ENCODE measurements around the gene CHRM1.
A peak's percentile ranks its signal among the peaks of the same experiment; 100 is the strongest.
"Not testable (repeated sequence)": the region's sequence is repeated elsewhere in the genome, so short reads cannot be mapped to it uniquely, and the experiment has no call there.

Gene CHRM1

GRCh38 chr11:62953811-62954210, 32.6 kb upstream of the CHRM1 start:
- no peak for DNase-seq (ENCODE audit: low spot score)
- Histone ChIP-seq H3K18ac (ENCODE audit: low read length) (no peak overlapping the region), H3K4me1 (ENCODE audit: control insufficient read depth in 2 of 2, insufficient read depth in 1 of 2, low read depth in 1 of 2, low read length in 2 of 2) (no peaks in the 10 kb centered on the region), H3K9me3 (replicated peaks in 1 of 2; ENCODE audit: control insufficient read depth in 2 of 2, insufficient read depth in 1 of 2, low read depth in 1 of 2, low read length in 2 of 2) (no peaks in the 10 kb centered on the region), H2BK15ac (ENCODE audit: low read length) (no peak overlapping the region), H4K91ac (ENCODE audit: low read depth, low read length, poor library complexity) (no peak overlapping the region), H2BK120ac (ENCODE audit: low read depth, low read length) (no peak overlapping the region), H3K79me1 (ENCODE audit: low read depth, low read length) (peaks cover 2% of the 10 kb centered on the region), H3K9ac (ENCODE audit: low read depth, low read length, poor library complexity) (no peak overlapping the region), H3K4me2 (ENCODE audit: insufficient read depth, low read length, poor library complexity, severe bottlenecking) (no peak overlapping the region), H3K36me3 (replicated peaks in 1 of 2; ENCODE audit: control insufficient read depth in 2 of 2, insufficient read depth in 2 of 2, low read length in 2 of 2) (no peaks in the 10 kb centered on the region), H3K27ac (replicated peaks; ENCODE audit: low read length) (no peak overlapping the region), H2BK5ac (ENCODE audit: low read length) (no peak overlapping the region), H4K8ac (ENCODE audit: low read depth, low read length) (no peak overlapping the region), H2AK5ac (ENCODE audit: low read depth, low read length) (no peak overlapping the region), H2BK12ac (ENCODE audit: low read length) (no peak overlapping the region), H3K4me3 (ENCODE audit: low read length in 2 of 2) (no peak overlapping the region), H3K27me3 (ENCODE audit: control insufficient read depth in 3 of 3, insufficient read depth in 3 of 3, low read depth in 1 of 3, low read length in 3 of 3) (peaks cover 0 to 3% (median 0%) of the 10 kb centered on the region in 3 experiments), H3K4ac (ENCODE audit: low read length) (no peak overlapping the region), H3K23ac (ENCODE audit: low read depth, low read length, poor library complexity) (no peak overlapping the region), H3K14ac (ENCODE audit: low read length) (no peak overlapping the region), H2AFZ (ENCODE audit: low read length) (no peak overlapping the region)
- WGBS, 2 donors (ENCODE audit: extremely low coverage in 2 of 2, insufficient read length in 2 of 2, insufficient replicate concordance in 1 of 2), result no CpG with 5 or more reads among the region's 4 CpGs

- H4K8ac ChIP-seq (ENCODE audit: low read depth, low read length), result no peak overlapping the region
- no peak overlapping the region for H3K14ac ChIP-seq (ENCODE audit: low read length)
- no peak overlapping the region for H4K91ac ChIP-seq (ENCODE audit: low read depth, low read length, poor library complexity)
- WGBS, 2 donors (ENCODE audit: extremely low coverage in 2 of 2, insufficient read length in 2 of 2, insufficient replicate concordance in 1 of 2), result no CpG with 5 or more reads among the region's 7 CpGs
- H3K9ac ChIP-seq (ENCODE audit: low read depth, low read length, poor library complexity), result no peak overlapping the region
- no peak overlapping the region for H2BK12ac ChIP-seq (ENCODE audit: low read length)
- no peak overlapping the region for H2BK120ac ChIP-seq (ENCODE audit: low read depth, low read length)
- no peak overlapping the region for H3K27ac ChIP-seq (replicated peaks; ENCODE audit: low read length)
- H2AFZ ChIP-seq (ENCODE audit: low read length), result no peak overlapping the region
- H3K27me3 ChIP-seq (ENCODE audit: control insufficient read depth in 3 of 3, insufficient read depth in 3 of 3, low read depth in 1 of 3, low read length in 3 of 3), result peaks cover 0 to 16% (median 0%) of the 10 kb centered on the region in 3 experiments
- H3K79me1 ChIP-seq (ENCODE audit: low read depth, low read length), result peaks cover 2% of the 10 kb centered on the region
- no peak overlapping the region for H3K4me3 ChIP-seq (ENCODE audit: low read length in 2 of 2)
- H2BK15ac ChIP-seq (ENCODE audit: low read length), result no peak overlapping the region
- H3K4me1 ChIP-seq (ENCODE audit: control insufficient read depth in 2 of 2, insufficient read depth in 1 of 2, low read depth in 1 of 2, low read length in 2 of 2), result no peaks in the 10 kb centered on the region
- H3K4ac ChIP-seq (ENCODE audit: low read length), result no peak overlapping the region
- H3K9me3 ChIP-seq (replicated peaks in 1 of 2; ENCODE audit: control insufficient read depth in 2 of 2, insufficient read depth in 1 of 2, low read depth in 1 of 2, low read length in 2 of 2), result no peaks in the 10 kb centered on the region
- no peaks in the 10 kb centered on the region for H3K36me3 ChIP-seq (replicated peaks in 1 of 2; ENCODE audit: control insufficient read depth in 2 of 2, insufficient read depth in 2 of 2, low read length in 2 of 2)
- DNase-seq (ENCODE audit: low spot score), result no peak
- H2AK5ac ChIP-seq (ENCODE audit: low read depth, low read length), result no peak overlapping the region
- H2BK5ac ChIP-seq (ENCODE audit: low read length), result peak overlapping the region; percentile 45
- H3K18ac ChIP-seq (ENCODE audit: low read length), result peak overlapping the region; percentile 67
- no peak overlapping the region for H3K4me2 ChIP-seq (ENCODE audit: insufficient read depth, low read length, poor library complexity, severe bottlenecking)
- H3K23ac ChIP-seq (ENCODE audit: low read depth, low read length, poor library complexity), result no peak overlapping the region
These were observed 27.7 kb upstream of the CHRM1 start for GRCh38 chr11:62948765-62949320.

- WGBS, 2 donors (ENCODE audit: extremely low coverage in 2 of 2, insufficient read length in 2 of 2, insufficient replicate concordance in 1 of 2), result no CpG with 5 or more reads among the region's 10 CpGs
- not testable (repeated sequence) for H3K36me3 ChIP-seq (replicated peaks in 1 of 2; ENCODE audit: control insufficient read depth in 2 of 2, insufficient read depth in 2 of 2, low read length in 2 of 2)
These were observed 24.4 kb upstream of the CHRM1 start for GRCh38 chr11:62945538-62945937.

GRCh38 chr11:62937528-62937927, 16.4 kb upstream of the CHRM1 start:
- H3K27me3 ChIP-seq (ENCODE audit: control insufficient read depth in 3 of 3, insufficient read depth in 3 of 3, low read depth in 1 of 3, low read length in 3 of 3); H2BK15ac ChIP-seq (ENCODE audit: low read length); H3K79me1 ChIP-seq (ENCODE audit: low read depth, low read length); H2AK5ac ChIP-seq (ENCODE audit: low read depth, low read length); H3K4me3 ChIP-seq (ENCODE audit: low read length in 2 of 2); H3K9ac ChIP-seq (ENCODE audit: low read depth, low read length, poor library complexity); H2BK5ac ChIP-seq (ENCODE audit: low read length); H3K4ac ChIP-seq (ENCODE audit: low read length); H2BK12ac ChIP-seq (ENCODE audit: low read length); H4K91ac ChIP-seq (ENCODE audit: low read depth, low read length, poor library complexity); DNase-seq (ENCODE audit: low spot score); H3K36me3 ChIP-seq (replicated peaks in 1 of 2; ENCODE audit: control insufficient read depth in 2 of 2, insufficient read depth in 2 of 2, low read length in 2 of 2); H3K4me1 ChIP-seq (ENCODE audit: control insufficient read depth in 2 of 2, insufficient read depth in 1 of 2, low read depth in 1 of 2, low read length in 2 of 2); H3K23ac ChIP-seq (ENCODE audit: low read depth, low read length, poor library complexity); H3K4me2 ChIP-seq (ENCODE audit: insufficient read depth, low read length, poor library complexity, severe bottlenecking); H3K14ac ChIP-seq (ENCODE audit: low read length); H4K8ac ChIP-seq (ENCODE audit: low read depth, low read length); H2BK120ac ChIP-seq (ENCODE audit: low read depth, low read length); H3K18ac ChIP-seq (ENCODE audit: low read length); H2AFZ ChIP-seq (ENCODE audit: low read length); H3K9me3 ChIP-seq (replicated peaks in 1 of 2; ENCODE audit: control insufficient read depth in 2 of 2, insufficient read depth in 1 of 2, low read depth in 1 of 2, low read length in 2 of 2); H3K27ac ChIP-seq (replicated peaks; ENCODE audit: low read length): not testable (repeated sequence)
- WGBS, 2 donors (ENCODE audit: extremely low coverage in 2 of 2, insufficient read length in 2 of 2, insufficient replicate concordance in 1 of 2), result no CpG with 5 or more reads among the region's 2 CpGs

More at GRCh38 chr11:62945538-62945937, 24.4 kb upstream of the CHRM1 start:
- not testable (repeated sequence) for H3K9me3 ChIP-seq (replicated peaks in 1 of 2; ENCODE audit: control insufficient read depth in 2 of 2, insufficient read depth in 1 of 2, low read depth in 1 of 2, low read length in 2 of 2); H3K4ac ChIP-seq (ENCODE audit: low read length); H2AFZ ChIP-seq (ENCODE audit: low read length); H3K4me1 ChIP-seq (ENCODE audit: control insufficient read depth in 2 of 2, insufficient read depth in 1 of 2, low read depth in 1 of 2, low read length in 2 of 2); H3K14ac ChIP-seq (ENCODE audit: low read length); H2BK12ac ChIP-seq (ENCODE audit: low read length); H2BK15ac ChIP-seq (ENCODE audit: low read length); H2BK5ac ChIP-seq (ENCODE audit: low read length); H4K91ac ChIP-seq (ENCODE audit: low read depth, low read length, poor library complexity); H3K4me2 ChIP-seq (ENCODE audit: insufficient read depth, low read length, poor library complexity, severe bottlenecking); H3K4me3 ChIP-seq (ENCODE audit: low read length in 2 of 2); H2AK5ac ChIP-seq (ENCODE audit: low read depth, low read length); H3K9ac ChIP-seq (ENCODE audit: low read depth, low read length, poor library complexity); H3K23ac ChIP-seq (ENCODE audit: low read depth, low read length, poor library complexity); H3K18ac ChIP-seq (ENCODE audit: low read length); H3K79me1 ChIP-seq (ENCODE audit: low read depth, low read length); H3K27ac ChIP-seq (replicated peaks; ENCODE audit: low read length); DNase-seq (ENCODE audit: low spot score); H2BK120ac ChIP-seq (ENCODE audit: low read depth, low read length); H4K8ac ChIP-seq (ENCODE audit: low read depth, low read length)
- H3K27me3 ChIP-seq (ENCODE audit: control insufficient read depth in 3 of 3, insufficient read depth in 3 of 3, low read depth in 1 of 3, low read length in 3 of 3), result peaks cover 0 to 16% (median 0%) of the 10 kb centered on the region in 3 experiments

Measured in neuronal stem cell (in vitro differentiated cells).